T-helper 2 cell (primary cell): ENCODE results near the gene CTCFL.
"Not testable (repeated sequence)": the region's sequence is repeated elsewhere in the genome, so short reads cannot be mapped to it uniquely, and the experiment has no call there.

Experiments
- DNase-seq, 5 experiments: peaks; one replicate each; pipeline versions ENCODE4 v3.0.0 to v3.0.0-alpha.2; 2012 to 2022

CTCFL gene

GRCh38 chr20:57481281-57481711, 43.6 kb downstream of the CTCFL start:
- no peak for DNase-seq

- no peak for DNase-seq
Measured at GRCh38 chr20:57480444-57481160, 44.3 kb downstream of the CTCFL start.

- no peak for DNase-seq
Measured at GRCh38 chr20:57479196-57479595, 45.7 kb downstream of the CTCFL start.

- no peak for DNase-seq
Measured at GRCh38 chr20:57478176-57478575, 46.8 kb downstream of the CTCFL start.

- DNase-seq, result no peak
Measured at GRCh38 chr20:57476641-57477461, 48.1 kb downstream of the CTCFL start.

- DNase-seq, result no peak
Measured at GRCh38 chr20:57476084-57476526, 48.8 kb downstream of the CTCFL start.

- DNase-seq, result no peak
Measured at GRCh38 chr20:57475388-57476083, 49.4 kb downstream of the CTCFL start.

- DNase-seq, result no peak
Measured at GRCh38 chr20:57474816-57475215, 50.1 kb downstream of the CTCFL start.

- no peak for DNase-seq
Measured at GRCh38 chr20:57474205-57474604, 50.7 kb downstream of the CTCFL start.

GRCh38 chr20:57473246-57474048, 51.5 kb downstream of the CTCFL start:
- peak in 1 of 5 experiments; percentile 20 for DNase-seq

- not testable (repeated sequence) for DNase-seq
Measured at GRCh38 chr20:57472474-57472873, 52.5 kb downstream of the CTCFL start.

- no peak for DNase-seq
Measured at GRCh38 chr20:57471496-57472372, 53.2 kb downstream of the CTCFL start.

GRCh38 chr20:57470666-57471495, 54.1 kb downstream of the CTCFL start:
- no peak for DNase-seq

GRCh38 chr20:57470212-57470522, 54.8 kb downstream of the CTCFL start:
- no peak for DNase-seq

- DNase-seq, result no peak
Measured at GRCh38 chr20:57469418-57470211, 55.3 kb downstream of the CTCFL start.

- DNase-seq, result no peak
Measured at GRCh38 chr20:57468523-57469417, 56.2 kb downstream of the CTCFL start.

GRCh38 chr20:57467742-57468141, 57.2 kb downstream of the CTCFL start:
- no peak for DNase-seq

GRCh38 chr20:57465943-57466342, 59.0 kb downstream of the CTCFL start:
- no peak for DNase-seq

GRCh38 chr20:57465486-57465885, 59.5 kb downstream of the CTCFL start:
- DNase-seq, result no peak
